Liver (tissue), 9 donors: ENCODE data around the gene CHRNA4. TPM values are rescaled to one million over a fixed set of nuclear protein-coding genes. Genes with fewer than 3 reads are reported as not detected.

ENCODE experiments used
- DNase-seq: peaks from one replicate; pipeline ENCODE4 v3.0.0-alpha.2; 2017; ENCODE audit warnings: low spot score
- H3K27ac ChIP-seq, 2 donors: one replicate each; pipeline ENCODE4 v1.7.0; 2013; ENCODE audit warnings: inconsistent platforms in 2 of 2, low read length in 2 of 2, control low read depth in 1 of 2, low read depth in 1 of 2, mild to moderate bottlenecking in 1 of 2
- H3K27me3 ChIP-seq, 4 donors: one replicate each; pipeline versions ENCODE4 v1.6.1 to v1.7.0; 2013; ENCODE audit warnings: low read length in 3 of 4, inconsistent platforms in 1 of 4, mild to moderate bottlenecking in 1 of 4, moderate library complexity in 1 of 4; ENCODE audit not compliant: control insufficient read depth in 4 of 4, insufficient read depth in 4 of 4
- H3K36me3 ChIP-seq, 4 donors: one replicate each; pipeline versions ENCODE4 v1.6.1 to v1.7.0; 2013; ENCODE audit warnings: low read length in 3 of 4, mild to moderate bottlenecking in 3 of 4, low read depth in 1 of 4, moderate library complexity in 1 of 4; ENCODE audit not compliant: control insufficient read depth in 4 of 4, insufficient read depth in 3 of 4
- H3K4me1 ChIP-seq, 4 donors: one replicate each; pipeline versions ENCODE4 v1.6.1 to v1.7.0; 2013; ENCODE audit warnings: low read length in 3 of 4, mild to moderate bottlenecking in 3 of 4, moderate library complexity in 1 of 4; ENCODE audit not compliant: control insufficient read depth in 4 of 4, insufficient read depth in 4 of 4
- H3K4me3 ChIP-seq, 3 donors: one replicate each; pipeline versions ENCODE4 v1.6.1 to v1.7.0; 2013; ENCODE audit warnings: low read length in 3 of 3, control low read depth in 1 of 3, low read depth in 1 of 3, mild to moderate bottlenecking in 1 of 3
- H3K9ac ChIP-seq, 2 donors: one replicate each; pipeline ENCODE4 v1.7.0; 2013; ENCODE audit warnings: low read length in 2 of 2, mild to moderate bottlenecking in 2 of 2, moderate library complexity in 2 of 2, control low read depth in 1 of 2, low read depth in 1 of 2
- H3K9me3 ChIP-seq, 4 donors: one replicate each; pipeline versions ENCODE4 v1.6.1 to v1.7.0; 2013; ENCODE audit warnings: low read length in 3 of 4; ENCODE audit not compliant: control insufficient read depth in 4 of 4
- ATF3 ChIP-seq: IDR thresholded peaks from 2 replicates; pipeline ENCODE4 v1.6.1; 2016; ENCODE audit warnings: antibody characterized with exemption
- CTCF ChIP-seq: fragments of 150-350 bp; IDR thresholded peaks from 2 replicates; pipeline ENCODE4 v1.5.1; 2017; ENCODE audit warnings: improper control_type of control experiment, low read depth, low read length; ENCODE audit not compliant: missing input control
- EGR1 ChIP-seq, 2 donors: IDR thresholded peaks; 2 replicates each; pipeline ENCODE4 v1.6.1; 2016 to 2018; ENCODE audit warnings: antibody characterized with exemption in 2 of 2, low read depth in 2 of 2
- FOXA1 ChIP-seq: IDR thresholded peaks from 2 replicates; pipeline ENCODE4 v1.6.1; 2016; ENCODE audit warnings: antibody characterized with exemption
- FOXA2 ChIP-seq: IDR thresholded peaks from 2 replicates; pipeline ENCODE4 v1.6.1; 2016; ENCODE audit warnings: antibody characterized with exemption
- GABPA ChIP-seq, 2 donors: IDR thresholded peaks in 1 of 2; conservative IDR thresholded peaks in 1 of 2; 2 replicates each; pipeline ENCODE4 v1.6.1; 2016; ENCODE audit warnings: antibody characterized with exemption in 2 of 2, mild to moderate bottlenecking in 1 of 2, moderate library complexity in 1 of 2
- HNF4A ChIP-seq, 2 donors: conservative IDR thresholded peaks; 2 replicates each; pipeline ENCODE4 v1.6.1; 2016; ENCODE audit warnings: antibody characterized with exemption in 2 of 2, mild to moderate bottlenecking in 2 of 2
- HNF4G ChIP-seq: IDR thresholded peaks from 2 replicates; pipeline ENCODE4 v1.6.1; 2016; ENCODE audit warnings: antibody characterized with exemption
- JUND ChIP-seq, 2 donors: IDR thresholded peaks; 2 replicates each; pipeline ENCODE4 v1.6.1; 2016; ENCODE audit warnings: antibody characterized with exemption in 2 of 2
- MAX ChIP-seq: IDR thresholded peaks from 2 replicates; pipeline ENCODE4 v1.6.1; 2016; ENCODE audit warnings: antibody characterized with exemption
- NR2F2 ChIP-seq: IDR thresholded peaks from 2 replicates; pipeline ENCODE4 v1.6.1; 2016; ENCODE audit warnings: antibody characterized with exemption
- RAD21 ChIP-seq, 2 donors: IDR thresholded peaks; 2 replicates each; pipeline ENCODE4 v1.6.1; 2016; ENCODE audit warnings: antibody characterized with exemption in 2 of 2, mild to moderate bottlenecking in 2 of 2
- RXRA ChIP-seq, 2 donors: IDR thresholded peaks; 2 replicates each; pipeline ENCODE4 v1.6.1; 2017 to 2018; ENCODE audit warnings: antibody characterized with exemption in 2 of 2, mild to moderate bottlenecking in 1 of 2
- SP1 ChIP-seq: IDR thresholded peaks from 2 replicates; pipeline ENCODE4 v1.6.1; 2018; ENCODE audit warnings: antibody characterized with exemption, mild to moderate bottlenecking
- TAF1 ChIP-seq: conservative IDR thresholded peaks from 2 replicates; pipeline ENCODE4 v1.6.1; 2016; ENCODE audit warnings: antibody characterized with exemption, mild to moderate bottlenecking
- YY1 ChIP-seq: IDR thresholded peaks from 2 replicates; pipeline ENCODE4 v1.6.1; 2016; ENCODE audit warnings: antibody characterized with exemption, mild to moderate bottlenecking
- ZBTB33 ChIP-seq: IDR thresholded peaks from 2 replicates; pipeline ENCODE4 v1.6.1; 2016; ENCODE audit warnings: antibody characterized with exemption
- WGBS: extraction: QIAGEN DNeasy Blood & Tissue Kit; methylation state at CpG from one replicate; pipeline ENCODE4 v1.1.7; 2013; 5-methylcytosine and 5-hydroxymethylcytosine counted together
- polyA plus RNA-seq, 2 donors: library from polyadenylated mRNA; stranded (reverse) in 1 of 2; unstranded in 1 of 2; fragments of 200-250 nt in 1 of 2; fragments of >200 nt in 1 of 2; fragmentation: Nextera tagmentation in 1 of 2; extraction: Ambion mirVana in 1 of 2; gene quantifications; one replicate each; pipeline versions ENCODE4 v1.2.1 to v1.2.3, GENCODE V29; 2013 to 2015
- total RNA-seq, 2 donors: library from RNA; depleted of rRNA; stranded (reverse); fragments of >200 nt; gene quantifications; one replicate each; pipeline ENCODE4 v1.2.3, GENCODE V29; 2014
- donor health status: healthy.
- donor health status: healthy.
- donor health status: healthy.
- donor health status: healthy.
- donor health status: healthy.

Gene CHRNA4
- total and polyA plus RNA-seq, 4 donors: 3.2 to 23.3 (median 6.4) TPM; not detected in 1

GRCh38 chr20:63351811-63352591, 9.1 kb downstream of the CHRNA4 start:
- no peaks in the 10 kb centered on the region for H3K9me3 ChIP-seq
- DNase-seq: no peak
- H3K36me3 ChIP-seq: peaks cover 0 to 4% (median 0%) of the 10 kb centered on the region in 4 donors
- no peaks in the 10 kb centered on the region for H3K27me3 ChIP-seq
- H3K27ac ChIP-seq: no peak overlapping the region
- WGBS: 43% methylated on average over 28 of the region's 28 CpGs
- no peak for TF ChIP-seq HNF4A (conservative IDR thresholded peaks at IDR 0.05)
- TF ChIP-seq FOXA1: no peak
- TF ChIP-seq EGR1 (IDR thresholded peaks at IDR 0.05; ENCODE audit: low read depth in 2 of 2): no peak
- TF ChIP-seq JUND (IDR thresholded peaks at IDR 0.05): no peak
- no peak for TF ChIP-seq YY1
- no peak for TF ChIP-seq MAX
- TF ChIP-seq FOXA2: no peak
- no peak overlapping the region for H3K9ac ChIP-seq
- H3K4me1 ChIP-seq: peaks cover 0 to 21% (median 10%) of the 10 kb centered on the region in 4 donors
- H3K4me3 ChIP-seq: no peak overlapping the region

GRCh38 chr20:63351326-63351700, 9.8 kb downstream of the CHRNA4 start:
- Histone ChIP-seq H3K9me3 (no peaks in the 10 kb centered on the region), H3K4me3 (no peak overlapping the region), H3K9ac (no peak overlapping the region), H3K27me3 (no peaks in the 10 kb centered on the region), H3K4me1 (peaks cover 0 to 28% (median 16%) of the 10 kb centered on the region in 4 donors), H3K36me3 (peaks cover 0 to 4% (median 0%) of the 10 kb centered on the region in 4 donors), H3K27ac (no peak overlapping the region)
- TF ChIP-seq RXRA (IDR thresholded peaks at IDR 0.05): no peak
- TF ChIP-seq MAX: no peak
- TF ChIP-seq JUND (IDR thresholded peaks at IDR 0.05): no peak
- TF ChIP-seq HNF4A (conservative IDR thresholded peaks at IDR 0.05): no peak
- TF ChIP-seq NR2F2: no peak
- TF ChIP-seq RAD21 (IDR thresholded peaks at IDR 0.05): no peak
- no peak for TF ChIP-seq TAF1
- TF ChIP-seq SP1: no peak
- TF ChIP-seq EGR1 (IDR thresholded peaks at IDR 0.05; ENCODE audit: low read depth in 2 of 2): no peak
- TF ChIP-seq CTCF: no peak
- no peak for TF ChIP-seq FOXA2
- no peak for TF ChIP-seq ZBTB33
- no peak for TF ChIP-seq YY1
- TF ChIP-seq GABPA (IDR thresholded peaks at IDR 0.05 in 1 of 2, conservative IDR thresholded peaks at IDR 0.05 in 1 of 2): no peak
- TF ChIP-seq HNF4G: no peak
- no peak for TF ChIP-seq ATF3
- 88% methylated on average over 12 of the region's 12 CpGs for WGBS
- no peak for DNase-seq
